H1 (cell line): ENCODE measurements around the gene EMP2. TPM values are rescaled to one million over a fixed set of nuclear protein-coding genes. Genes with fewer than 3 reads are reported as not detected.

ENCODE experiments used
- CTCF ChIA-PET: fragments of 300-600 bp; sonication (Branson Sonifier 250); formaldehyde crosslinking; loops from one replicate; lab custom pipeline; 2021; ENCODE audit not compliant: partially characterized antibody; lab: Charles Lee
- POLR2A ChIA-PET: fragments of 300-600 bp; sonication (Branson Sonifier 250); formaldehyde crosslinking; loops from one replicate; lab custom pipeline; 2021; ENCODE audit warnings: inconsistent platforms; ENCODE audit not compliant: partially characterized antibody; lab: Charles Lee
- DNase-seq, 2 experiments: peaks; one replicate each; pipeline versions ENCODE4 v3.0.0 to v3.0.0-alpha.2; 2010 to 2022; ENCODE audit warnings: low spot score in 2 of 2, low read depth in 1 of 2, mixed read lengths in 1 of 2
- FAIRE-seq: peaks from 2 replicates; lab custom pipeline; 2011; peaks lifted over from hg19 to GRCh38; lab: Jason Lieb, UNC
- H2AFZ ChIP-seq: 2 replicates; pipeline ENCODE4 v1.8.1; 2012; ENCODE audit warnings: low read length, inconsistent platforms
- H2AK5ac ChIP-seq: 2 replicates; pipeline ENCODE4 v1.6.1; 2013; ENCODE audit warnings: low read depth, low read length
- H2BK120ac ChIP-seq: replicated peaks from 2 replicates; pipeline ENCODE3; 2013; ENCODE audit warnings: low read depth, low read length, inconsistent platforms
- H2BK12ac ChIP-seq: 2 replicates; pipeline ENCODE4 v1.6.1; 2013; ENCODE audit warnings: low read depth, low read length
- H2BK15ac ChIP-seq: 2 replicates; pipeline ENCODE4 v1.6.1; 2013; ENCODE audit warnings: low read length
- H2BK20ac ChIP-seq: 2 replicates; pipeline ENCODE4 v1.6.1; 2013; ENCODE audit warnings: low read length
- H2BK5ac ChIP-seq: 2 replicates; pipeline ENCODE4 v1.6.1; 2013; ENCODE audit warnings: low read depth, low read length
- H3K14ac ChIP-seq: 2 replicates; pipeline ENCODE4 v1.6.1; 2013; ENCODE audit warnings: inconsistent platforms; ENCODE audit not compliant: insufficient read length
- H3K18ac ChIP-seq: 2 replicates; pipeline ENCODE4 v1.6.1; 2013; ENCODE audit warnings: low read length; ENCODE audit errors: extremely low read depth
- H3K23ac ChIP-seq: 2 replicates; pipeline ENCODE4 v1.6.1; 2013; ENCODE audit warnings: inconsistent platforms; ENCODE audit not compliant: insufficient read length
- H3K23me2 ChIP-seq: 2 replicates; pipeline ENCODE4 v1.6.1; 2013; ENCODE audit warnings: low read depth, low read length
- H3K27ac ChIP-seq: 2 replicates; pipeline ENCODE4 v1.6.1; 2011; ENCODE audit warnings: low read depth, low read length, inconsistent platforms
- H3K27me3 ChIP-seq, 4 experiments: replicated peaks in 1 of 4; 1 replicate in 1 of 4; 2 replicates in 3 of 4; pipeline versions ENCODE4 v1.6.1 to v1.8.1; 2011 to 2013; ENCODE audit warnings: low read length in 3 of 4, mild to moderate bottlenecking in 3 of 4, inconsistent platforms in 2 of 4, mixed read lengths in 2 of 4, moderate library complexity in 1 of 4; ENCODE audit not compliant: control insufficient read depth in 3 of 4, insufficient read depth in 3 of 4; ENCODE audit errors: extremely low read depth in 1 of 4
- H3K36me3 ChIP-seq, 4 experiments: 2 replicates each; pipeline versions ENCODE4 v1.6.1 to v1.8.1; 2011 to 2013; ENCODE audit warnings: mild to moderate bottlenecking in 4 of 4, low read length in 3 of 4, moderate library complexity in 2 of 4, control low read depth in 1 of 4, inconsistent platforms in 1 of 4; ENCODE audit not compliant: insufficient read depth in 4 of 4, control insufficient read depth in 2 of 4
- H3K4ac ChIP-seq: replicated peaks from 2 replicates; pipeline ENCODE3; 2013; ENCODE audit warnings: low read length, low read depth, mixed read lengths, inconsistent platforms; ENCODE audit not compliant: insufficient read length
- H3K4me1 ChIP-seq, 4 experiments: replicated peaks in 1 of 4; 1 replicate in 1 of 4; 2 replicates in 3 of 4; pipeline versions ENCODE4 v1.6.1 to v1.8.1; 2011 to 2013; ENCODE audit warnings: low read length in 3 of 4, inconsistent platforms in 2 of 4, mixed read lengths in 1 of 4; ENCODE audit not compliant: insufficient read depth in 4 of 4, control insufficient read depth in 3 of 4
- H3K4me2 ChIP-seq, 2 experiments: 2 replicates each; pipeline versions ENCODE4 v1.6.1 to v1.8.1; 2011 to 2013; ENCODE audit warnings: low read depth in 2 of 2, low read length in 2 of 2, control low read depth in 1 of 2, inconsistent platforms in 1 of 2, mild to moderate bottlenecking in 1 of 2; ENCODE audit not compliant: insufficient read depth in 1 of 2
- H3K4me3 ChIP-seq, 4 experiments: fragments of 200-600, 300-600 bp in 1 of 4; sonication (generic), shearing (Covaris generic), sonication (Bioruptor Twin) in 1 of 4; 2 replicates each; pipeline versions ENCODE4 v1.5.1 to v1.8.1; 2011 to 2016; ENCODE audit warnings: low read length in 4 of 4, low read depth in 3 of 4, control low read depth in 2 of 4, inconsistent platforms in 2 of 4, mild to moderate bottlenecking in 2 of 4, mixed read lengths in 1 of 4, moderate library complexity in 1 of 4; ENCODE audit not compliant: insufficient read depth in 2 of 4; ENCODE audit errors: extremely low read depth in 1 of 4
- H3K56ac ChIP-seq: replicated peaks from 2 replicates; pipeline ENCODE3; 2013; ENCODE audit warnings: low read depth, mild to moderate bottlenecking, mixed read lengths, low read length, inconsistent platforms; ENCODE audit not compliant: insufficient read length
- H3K79me1 ChIP-seq: 2 replicates; pipeline ENCODE4 v1.6.1; 2013; ENCODE audit warnings: low read depth, low read length, control low read depth
- H3K79me2 ChIP-seq, 2 experiments: 2 replicates each; pipeline versions ENCODE4 v1.6.1 to v1.8.1; 2012 to 2013; ENCODE audit warnings: low read length in 2 of 2, mild to moderate bottlenecking in 2 of 2, inconsistent platforms in 1 of 2; ENCODE audit not compliant: insufficient read depth in 2 of 2, control insufficient read depth in 1 of 2
- H3K9ac ChIP-seq, 4 experiments: replicated peaks in 1 of 4; 1 replicate in 1 of 4; 2 replicates in 3 of 4; pipeline versions ENCODE4 v1.6.1 to v1.8.1; 2011 to 2013; ENCODE audit warnings: low read depth in 3 of 4, low read length in 3 of 4, control low read depth in 2 of 4, mild to moderate bottlenecking in 2 of 4, moderate library complexity in 2 of 4, inconsistent platforms in 1 of 4; ENCODE audit errors: extremely low read depth in 1 of 4
- H3K9me3 ChIP-seq, 2 experiments: 2 replicates each; pipeline versions ENCODE4 v1.6.1 to v1.8.1; 2012 to 2013; ENCODE audit warnings: mild to moderate bottlenecking in 2 of 2, moderate library complexity in 2 of 2, control low read depth in 1 of 2, inconsistent platforms in 1 of 2, low read depth in 1 of 2, low read length in 1 of 2, mixed read lengths in 1 of 2; ENCODE audit not compliant: insufficient read depth in 2 of 2
- H4K20me1 ChIP-seq, 2 experiments: replicated peaks in 1 of 2; 2 replicates each; pipeline versions ENCODE3 to v1.8.1; 2011 to 2013; ENCODE audit warnings: inconsistent platforms in 2 of 2, low read length in 2 of 2, mild to moderate bottlenecking in 1 of 2; ENCODE audit not compliant: insufficient read depth in 2 of 2, control insufficient read depth in 1 of 2
- H4K5ac ChIP-seq: 2 replicates; pipeline ENCODE4 v1.6.1; 2013; ENCODE audit warnings: low read length, low read depth, mixed read lengths, inconsistent platforms; ENCODE audit not compliant: insufficient read length
- H4K8ac ChIP-seq: 2 replicates; pipeline ENCODE4 v1.8.0; 2013; ENCODE audit warnings: mild to moderate bottlenecking, moderate library complexity, low read length, inconsistent platforms; ENCODE audit not compliant: insufficient read depth; ENCODE audit errors: extremely low read depth
- H4K91ac ChIP-seq: replicated peaks from 2 replicates; pipeline ENCODE3; 2013; ENCODE audit warnings: low read length, mixed read lengths, inconsistent platforms; ENCODE audit not compliant: insufficient read length
- NANOG ChIP-seq: IDR thresholded peaks from 2 replicates; pipeline ENCODE4 v1.6.1; 2011; ENCODE audit warnings: low read length, low read depth, mild to moderate bottlenecking, inconsistent platforms; ENCODE audit not compliant: insufficient read depth, poor library complexity, severe bottlenecking
- SP2 ChIP-seq: IDR thresholded peaks from 2 replicates; pipeline ENCODE4 v1.6.1; 2012; ENCODE audit warnings: mild to moderate bottlenecking, low read length, inconsistent platforms
- SP4 ChIP-seq: IDR thresholded peaks from 2 replicates; pipeline ENCODE4 v1.6.1; 2012; ENCODE audit warnings: low read length, inconsistent platforms
- WGBS, 2 experiments: shearing (Covaris generic) in 1 of 2; methylation state at CpG; one replicate each; pipeline versions ENCODE4 v1.1.6 to v1.1.7; 2013 to 2015; ENCODE audit warnings: low lambda C conversion rate in 2 of 2, mixed read lengths in 2 of 2, inconsistent platforms in 1 of 2, low coverage in 1 of 2, missing lambda C conversion rate in 1 of 2; ENCODE audit not compliant: insufficient replicate concordance in 2 of 2, insufficient coverage in 1 of 2, insufficient read length in 1 of 2; ENCODE audit errors: extremely low coverage in 1 of 2, missing lambda C conversion rate in 1 of 2; 5-methylcytosine and 5-hydroxymethylcytosine counted together
- polyA plus RNA-seq, 7 experiments: library from polyadenylated mRNA; depleted of rRNA in 3 of 7; stranded (reverse) in 5 of 7; unstranded in 2 of 7; fragments of >200 nt in 5 of 7; fragments of 200-250 nt in 2 of 7; gene quantifications; 1 replicate in 5 of 7; 2 replicates in 1 of 7; 4 replicates in 1 of 7; pipeline versions ENCODE4 v1.2.1 to v1.2.3, GENCODE V29; 2011 to 2013; ENCODE audit warnings: missing spikeins in 2 of 7, mixed read lengths in 2 of 7
- total RNA-seq: library from RNA; stranded (reverse); fragmentation: NEBNext Ultra II Directional; extraction: Animal tissue kit (Norgen Biotek cat#: 25700); gene quantifications from 2 replicates; pipeline ENCODE4 v1.2.1, GENCODE V29; 2021
- TF ChIP-seq, protein P1 (sequence below): IDR thresholded peaks from 2 replicates; pipeline ENCODE4 v1.6.1; 2012; ENCODE audit warnings: low read length, inconsistent platforms

Gene EMP2
- total and polyA plus RNA-seq, 2 of the 8 experiments (the other 6 are each of a cell fraction or from before 2014, with no cell fraction given): 22.6 to 23.3 TPM

DNA sequence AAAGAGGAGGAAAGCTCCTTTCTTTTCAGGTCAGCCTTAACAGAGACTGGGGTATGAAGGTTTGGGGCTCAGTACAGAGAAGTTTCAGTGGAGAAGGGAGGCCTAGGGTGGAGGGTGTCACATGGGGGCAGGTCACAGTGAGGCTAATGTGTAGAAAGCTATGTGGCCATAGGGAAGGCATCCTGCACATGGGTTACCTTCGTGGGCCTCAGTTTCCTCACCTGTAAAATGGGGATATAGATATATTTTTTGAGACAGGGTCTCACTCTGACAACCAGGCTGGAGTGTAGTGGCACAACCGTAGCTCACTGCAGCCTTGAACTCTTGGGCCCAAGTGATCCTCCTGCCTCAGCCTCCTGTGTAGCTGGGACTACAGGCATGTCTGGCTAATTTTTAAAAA, 41.8 kb downstream of the EMP2 start:
- H3K36me3 ChIP-seq: no peaks in the 10 kb centered on the region; a peak in 1 of 8 replicates
- no peak overlapping the region for H3K4ac ChIP-seq
- ChIA-PET POLR2A (interaction anchor here (1.1 kb wide), 1 partner anchor 41 kb away, joined by 4 read pairs; no protein-coding TSS in a partner anchor), CTCF (interaction anchor here (0.7 to 1.0 kb wide), 3 partner anchors 28 to 198 kb away, joined by 3 to 4 read pairs (median 3); no protein-coding TSS in a partner anchor)
- no peak overlapping the region for H3K4me3 ChIP-seq
- no peak for FAIRE-seq
- H2AFZ ChIP-seq: no peak overlapping the region
- H3K9ac ChIP-seq: no peak overlapping the region
- H4K20me1 ChIP-seq: no peaks in the 10 kb centered on the region
- no peak overlapping the region for H3K27ac ChIP-seq
- H2BK12ac ChIP-seq: no peak overlapping the region
- H3K79me2 ChIP-seq: no peaks in the 10 kb centered on the region
- WGBS, 2 experiments: 86% methylated on average over 2 of the region's 2 CpGs; no CpG with 5 or more reads in 1 of the 2 experiments
- H3K56ac ChIP-seq: no peak overlapping the region
- no peak overlapping the region for H3K18ac ChIP-seq
- no peak overlapping the region for H2AK5ac ChIP-seq
- no peak overlapping the region for H4K8ac ChIP-seq
- H3K79me1 ChIP-seq: no peaks in the 10 kb centered on the region
- H3K14ac ChIP-seq: no peak overlapping the region
- no peaks in the 10 kb centered on the region for H3K27me3 ChIP-seq
- no peak overlapping the region for H2BK5ac ChIP-seq
- no peak overlapping the region for H4K91ac ChIP-seq
- H2BK120ac ChIP-seq: no peak overlapping the region
- no peak overlapping the region for H2BK20ac ChIP-seq
- H3K9me3 ChIP-seq: no peaks in the 10 kb centered on the region
- H3K23ac ChIP-seq: no peak overlapping the region
- no peaks in the 10 kb centered on the region for H3K23me2 ChIP-seq
- H2BK15ac ChIP-seq: no peak overlapping the region
- H3K4me2 ChIP-seq: no peak overlapping the region
- H4K5ac ChIP-seq: no peak overlapping the region
- no peak for TF ChIP-seq SP4
- no peak for TF ChIP-seq SP2
- no peak for TF ChIP-seq NANOG
- TF ChIP-seq, protein P1, sequence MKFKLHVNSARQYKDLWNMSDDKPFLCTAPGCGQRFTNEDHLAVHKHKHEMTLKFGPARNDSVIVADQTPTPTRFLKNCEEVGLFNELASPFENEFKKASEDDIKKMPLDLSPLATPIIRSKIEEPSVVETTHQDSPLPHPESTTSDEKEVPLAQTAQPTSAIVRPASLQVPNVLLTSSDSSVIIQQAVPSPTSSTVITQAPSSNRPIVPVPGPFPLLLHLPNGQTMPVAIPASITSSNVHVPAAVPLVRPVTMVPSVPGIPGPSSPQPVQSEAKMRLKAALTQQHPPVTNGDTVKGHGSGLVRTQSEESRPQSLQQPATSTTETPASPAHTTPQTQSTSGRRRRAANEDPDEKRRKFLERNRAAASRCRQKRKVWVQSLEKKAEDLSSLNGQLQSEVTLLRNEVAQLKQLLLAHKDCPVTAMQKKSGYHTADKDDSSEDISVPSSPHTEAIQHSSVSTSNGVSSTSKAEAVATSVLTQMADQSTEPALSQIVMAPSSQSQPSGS: no peak
- H3K4me1 ChIP-seq: no peaks in the 10 kb centered on the region
- no peak for DNase-seq
